Ovary (tissue), 9 donors: ENCODE data around the gene TMEM41B. TPM values are rescaled to one million over a fixed set of nuclear protein-coding genes. Genes with fewer than 3 reads are reported as not detected.
"Not testable (repeated sequence)": the region's sequence is repeated elsewhere in the genome, so short reads cannot be mapped to it uniquely, and the experiment has no call there.

Experiments
- DNase-seq, 5 donors: peaks; one replicate each; pipeline ENCODE4 v3.0.0-alpha.2; 2019 to 2020
- H3K27ac ChIP-seq, 2 donors: fragments of 200-600 bp; one replicate each; pipeline versions ENCODE4 v1.5.1 to v1.8.0; 2019 to 2022
- H3K27me3 ChIP-seq: fragments of 200-600 bp; one replicate; pipeline ENCODE4 v1.8.0; 2022
- H3K36me3 ChIP-seq: fragments of 200-600 bp; sonication (generic); one replicate; pipeline ENCODE4 v1.5.1; 2019
- H3K4me1 ChIP-seq: one replicate; pipeline ENCODE4 v1.8.1; 2013; ENCODE audit warnings: mild to moderate bottlenecking, moderate library complexity; ENCODE audit not compliant: insufficient read depth
- H3K4me3 ChIP-seq: fragments of 200-600 bp; sonication (generic); one replicate; pipeline ENCODE4 v1.5.1; 2017
- H3K9me3 ChIP-seq, 2 donors: fragments of 200-600 bp in 1 of 2; sonication (generic) in 1 of 2; one replicate each; pipeline versions ENCODE4 v1.5.1 to v1.8.1; 2013 to 2019; ENCODE audit warnings: mild to moderate bottlenecking in 1 of 2, moderate library complexity in 1 of 2
- CTCF ChIP-seq, 3 donors: fragments of 450-650 bp in 2 of 3; fragments of 200-600 bp in 1 of 3; IDR thresholded peaks; one replicate each; pipeline versions ENCODE4 v1.5.1 to v1.8.0; 2016 to 2022; ENCODE audit warnings: antibody characterized with exemption in 3 of 3, mild to moderate bottlenecking in 1 of 3
- EP300 ChIP-seq: sonication (generic); formaldehyde crosslinking; IDR thresholded peaks from one replicate; pipeline ENCODE4 v1.6.1; 2017; ENCODE audit warnings: antibody characterized with exemption
- POLR2A ChIP-seq: fragments of 450-650 bp; IDR thresholded peaks from one replicate; pipeline ENCODE4 v1.6.1; 2017; ENCODE audit warnings: antibody characterized with exemption, mild to moderate bottlenecking, moderate library complexity
- WGBS, 3 donors: extraction: QIAGEN DNeasy Blood & Tissue Kit in 1 of 3; methylation state at CpG; one replicate each; pipeline versions ENCODE4 v1.1.5 to v1.1.7; 2013 to 2017; 5-methylcytosine and 5-hydroxymethylcytosine counted together
- intact Hi-C, 4 donors: fragments of 100-400 bp; cut with DNase I; formaldehyde crosslinking; loops; one replicate each; pipeline versions ENCODE4 v1.11.0 to v1.15.1; 2022 to 2023
- polyA plus RNA-seq, 2 donors: library from polyadenylated mRNA; stranded (reverse); fragments of 200-250 nt in 1 of 2; fragments of 350-450 nt in 1 of 2; fragmentation: Illumina TruSeq in 1 of 2; extraction: RNeasy Lipid Tissue Mini Kit (QIAGEN cat#74804) in 1 of 2; gene quantifications; one replicate each; pipeline ENCODE4 v1.2.3, GENCODE V29; 2013 to 2014
- total RNA-seq, 7 donors: library from RNA; depleted of rRNA in 2 of 7; stranded (reverse); fragments of >200 nt in 2 of 7; fragmentation: NEBNext Ultra II Directional in 3 of 7; extraction: Animal tissue kit (Norgen Biotek cat#: 25700) in 3 of 7; gene quantifications; one replicate each; pipeline versions ENCODE4 v1.1.0 to v1.2.4, GENCODE V29; 2016 to 2023
- donor health status: DM: no; HTN: no; CAD: no; lungs with moderate emphysema.
- donor health status: DM: no; HTN: no; CAD: no.
- donor health status: Bipolar disorder and iron deficiency.
- donor health status: DM: yes; HTN: yes; CAD: no.
- donor health status: DM: no; HTN: no; CAD: no.
- donor health status: DM: yes; HTN: yes; CAD: no.

TMEM41B gene
- total and polyA plus RNA-seq, 9 donors: 10.0 to 29.4 (median 19.8) TPM

- Histone ChIP-seq H3K27me3 (no peaks in the 10 kb centered on the region), H3K27ac (no peak overlapping the region), H3K4me3 (no peak overlapping the region), H3K4me1 (no peaks in the 10 kb centered on the region), H3K9me3 (no peaks in the 10 kb centered on the region), H3K36me3 (no peaks in the 10 kb centered on the region)
- 66 to 76% (median 71%) methylated on average over 5 of the region's 5 CpGs for WGBS, 3 donors
- intact Hi-C loops: no loop called here
- DNase-seq: no peak
- TF ChIP-seq CTCF (IDR thresholded peaks at IDR 0.05) (no peak), EP300 (no peak), POLR2A (no peak)
Observed at GRCh38 chr11:9332655-9333054, 18.3 kb upstream of the TMEM41B start.

GRCh38 chr11:9330387-9331384 lies 16.3 kb upstream of the TMEM41B start:
- WGBS, 3 donors: 86 to 90% (median 88%) methylated on average over 10 of the region's 10 CpGs
- H3K4me1 ChIP-seq: no peaks in the 10 kb centered on the region
- no peak for DNase-seq
- H3K4me3 ChIP-seq: no peak overlapping the region
- no peak for TF ChIP-seq POLR2A
- TF ChIP-seq EP300: no peak
- TF ChIP-seq CTCF (IDR thresholded peaks at IDR 0.05): no peak
- H3K36me3 ChIP-seq: no peaks in the 10 kb centered on the region
- intact Hi-C loops: no loop called here
- no peaks in the 10 kb centered on the region for H3K9me3 ChIP-seq
- H3K27me3 ChIP-seq: no peaks in the 10 kb centered on the region
- H3K27ac ChIP-seq: no peak overlapping the region

- H3K9me3 ChIP-seq: no peaks in the 10 kb centered on the region
- TF ChIP-seq EP300: no peak
- TF ChIP-seq POLR2A: no peak
- TF ChIP-seq CTCF (IDR thresholded peaks at IDR 0.05): no peak
- no peaks in the 10 kb centered on the region for H3K27me3 ChIP-seq
- H3K36me3 ChIP-seq: no peaks in the 10 kb centered on the region
- H3K27ac ChIP-seq: no peak overlapping the region
- H3K4me3 ChIP-seq: no peak overlapping the region
- intact Hi-C loops: no loop called here
- DNase-seq: no peak
- peaks cover 2% of the 10 kb centered on the region for H3K4me1 ChIP-seq
- WGBS, 3 donors: 89 to 94% (median 91%) methylated on average over 3 of the region's 3 CpGs
Observed at GRCh38 chr11:9320047-9320446, 5.7 kb upstream of the TMEM41B start.

- H3K36me3 ChIP-seq, H3K27me3 ChIP-seq, H3K4me1 ChIP-seq, H3K4me3 ChIP-seq, H3K27ac ChIP-seq, intact Hi-C loops, DNase-seq, H3K9me3 ChIP-seq: not testable (repeated sequence)
- WGBS, 3 donors: 83 to 89% (median 85%) methylated on average over 4 of the region's 4 CpGs
Observed at GRCh38 chr11:9319377-9320001, 5.1 kb upstream of the TMEM41B start.

GRCh38 chr11:9318442-9319376 lies 4.3 kb upstream of the TMEM41B start:
- H3K9me3 ChIP-seq, H3K36me3 ChIP-seq, H3K4me1 ChIP-seq, H3K27ac ChIP-seq, H3K4me3 ChIP-seq, intact Hi-C loops, H3K27me3 ChIP-seq, DNase-seq: not testable (repeated sequence)
- 38 to 42% (median 40%) methylated on average over 18 of the region's 18 CpGs for WGBS, 3 donors
